ENCODE data around the gene PEDS1. TPM values are rescaled to one million over a fixed set of nuclear protein-coding genes. Genes with fewer than 3 reads are reported as not detected.

Gene PEDS1
- total and polyA plus RNA-seq, 2 of the 8 experiments (the other 6 are each of a cell fraction or from before 2014, with no cell fraction given) = 28.9 to 75.9 TPM

- TF ChIP-seq CHD7 (IDR thresholded peaks at IDR 0.05; ENCODE audit: insufficient replicate concordance, low read length) (no peak), CTCF (IDR thresholded peaks at IDR 0.05; ENCODE audit: control extremely low read depth in 1 of 3, insufficient read depth in 1 of 3, low read depth in 1 of 3, low read length in 3 of 3) (no peak), CBX5 (IDR thresholded peaks at IDR 0.05; ENCODE audit: low read depth, low read length) (no peak), CBX8 (IDR thresholded peaks at IDR 0.05; ENCODE audit: borderline replicate concordance, low read depth, low read length) (no peak), SIRT6 (IDR thresholded peaks at IDR 0.05; ENCODE audit: low read length) (no peak), EP300 (IDR thresholded peaks at IDR 0.05; ENCODE audit: borderline replicate concordance in 1 of 2, low read depth in 2 of 2, low read length in 2 of 2) (no peak), SIX5 (IDR thresholded peaks at IDR 0.05; ENCODE audit: low read depth, low read length) (peak; percentile 82)
Observed at GRCh38 chr20:50115591-50116367, 37.7 kb downstream of the PEDS1 start (continued).
